Effector memory CD4-positive, alpha-beta T cell (primary cell): ENCODE data around the gene ZBTB20.

ENCODE experiments used
- DNase-seq, 3 donors: peaks; one replicate each; pipeline ENCODE4 v3.0.0-alpha.2; 2020
- H3K27ac ChIP-seq: 2 replicates; pipeline ENCODE4 v1.7.0; 2013; ENCODE audit warnings: mild to moderate bottlenecking, low read length, moderate library complexity; ENCODE audit not compliant: insufficient read depth, poor library complexity, severe bottlenecking
- H3K27me3 ChIP-seq: replicated peaks from 2 replicates; pipeline ENCODE4 v1.7.0; 2013; ENCODE audit warnings: mild to moderate bottlenecking, low read length; ENCODE audit not compliant: insufficient read depth, control insufficient read depth, poor library complexity, severe bottlenecking
- H3K36me3 ChIP-seq: 2 replicates; pipeline ENCODE4 v1.7.0; 2013; ENCODE audit warnings: mild to moderate bottlenecking, low read length, moderate library complexity; ENCODE audit not compliant: control insufficient read depth, insufficient read depth
- H3K4me1 ChIP-seq: 2 replicates; pipeline ENCODE4 v1.7.0; 2013; ENCODE audit warnings: low read length, mild to moderate bottlenecking; ENCODE audit not compliant: control insufficient read depth, insufficient read depth, poor library complexity, severe bottlenecking
- H3K4me3 ChIP-seq: 2 replicates; pipeline ENCODE4 v1.7.0; 2013; ENCODE audit warnings: low read length, low read depth, mild to moderate bottlenecking; ENCODE audit not compliant: insufficient read depth, poor library complexity, severe bottlenecking
- H3K9me3 ChIP-seq: 2 replicates; pipeline ENCODE4 v1.7.0; 2013; ENCODE audit warnings: mild to moderate bottlenecking, low read length, moderate library complexity; ENCODE audit not compliant: control insufficient read depth

Gene ZBTB20

DNA sequence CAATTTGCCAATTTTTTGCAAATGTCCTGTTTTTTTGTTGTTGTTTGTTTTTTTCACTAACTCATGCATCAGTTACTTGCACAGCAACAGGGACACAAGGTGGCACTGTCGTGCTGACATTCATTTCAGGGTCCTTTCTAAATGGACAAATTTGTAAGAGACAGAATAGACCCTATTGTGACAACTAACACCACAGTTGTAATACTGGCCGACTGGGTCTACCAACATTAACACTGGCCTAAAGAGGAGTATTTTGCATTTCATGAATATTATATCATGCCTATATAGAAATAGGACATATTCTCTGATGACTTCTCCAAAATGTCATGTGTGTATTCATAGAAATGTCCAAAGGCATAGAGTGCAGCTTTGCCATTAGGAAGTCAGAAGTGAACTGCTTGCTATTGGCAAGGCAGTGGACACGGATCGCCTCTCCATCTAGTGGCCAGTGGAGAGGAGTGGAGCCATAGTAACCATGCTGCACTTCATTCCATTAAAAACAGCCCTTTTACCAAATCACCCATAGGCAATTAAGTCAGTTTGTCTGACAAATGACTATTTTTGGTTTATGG lies 54.8 kb downstream of the ZBTB20 start:
- Histone ChIP-seq H3K9me3 (no peaks in the 10 kb centered on the region), H3K36me3 (no peaks in the 10 kb centered on the region), H3K4me3 (no peak overlapping the region), H3K4me1 (peaks cover 7% of the 10 kb centered on the region), H3K27ac (no peak overlapping the region), H3K27me3 (no peaks in the 10 kb centered on the region)
- DNase-seq: peak; percentile 18 to 50 (median 29)

DNA sequence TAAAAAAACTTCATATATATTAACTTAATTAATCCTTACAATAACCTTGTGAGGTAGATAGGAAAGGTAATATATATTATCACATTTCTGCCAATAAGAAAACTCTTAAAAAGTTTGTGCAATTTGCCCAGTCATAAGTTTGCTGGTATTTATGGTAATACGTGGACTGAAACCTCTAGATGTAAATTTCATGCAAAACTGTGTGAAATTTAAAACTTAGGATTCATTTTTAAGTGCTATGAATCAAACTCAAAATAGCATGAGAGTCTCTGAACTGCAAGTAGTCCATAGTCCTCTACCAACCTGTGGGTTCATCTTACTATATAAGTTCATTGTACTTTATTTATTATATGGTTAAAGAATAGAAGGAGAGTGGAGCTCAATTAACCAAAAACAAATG lies 56.4 kb downstream of the ZBTB20 start:
- Histone ChIP-seq H3K27me3 (no peaks in the 10 kb centered on the region), H3K9me3 (no peaks in the 10 kb centered on the region), H3K4me3 (no peak overlapping the region), H3K27ac (no peak overlapping the region), H3K4me1 (no peaks in the 10 kb centered on the region), H3K36me3 (no peaks in the 10 kb centered on the region)
- no peak for DNase-seq

DNA sequence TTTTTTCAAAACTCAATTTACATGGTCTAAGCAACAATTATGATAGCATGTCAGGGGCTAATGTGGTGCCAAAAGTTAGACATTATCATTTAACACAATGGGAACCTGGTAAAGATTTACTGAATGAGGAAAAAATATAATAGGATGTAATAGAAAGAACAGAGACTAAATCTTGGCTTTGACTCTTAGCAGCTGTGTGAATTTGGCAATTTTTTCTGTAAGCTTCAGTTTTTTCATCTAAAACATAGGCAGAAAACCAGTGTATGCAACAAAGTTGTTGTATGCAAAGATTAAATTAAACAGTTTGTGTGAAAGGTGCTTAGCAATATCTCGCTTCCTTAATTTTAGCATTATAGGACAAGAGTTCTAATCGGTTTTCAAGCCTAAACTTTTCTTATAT lies 57.6 kb downstream of the ZBTB20 start:
- Histone ChIP-seq H3K27ac (no peak overlapping the region), H3K27me3 (no peaks in the 10 kb centered on the region), H3K9me3 (no peaks in the 10 kb centered on the region), H3K36me3 (no peaks in the 10 kb centered on the region), H3K4me3 (no peak overlapping the region), H3K4me1 (no peaks in the 10 kb centered on the region)
- no peak for DNase-seq

DNA sequence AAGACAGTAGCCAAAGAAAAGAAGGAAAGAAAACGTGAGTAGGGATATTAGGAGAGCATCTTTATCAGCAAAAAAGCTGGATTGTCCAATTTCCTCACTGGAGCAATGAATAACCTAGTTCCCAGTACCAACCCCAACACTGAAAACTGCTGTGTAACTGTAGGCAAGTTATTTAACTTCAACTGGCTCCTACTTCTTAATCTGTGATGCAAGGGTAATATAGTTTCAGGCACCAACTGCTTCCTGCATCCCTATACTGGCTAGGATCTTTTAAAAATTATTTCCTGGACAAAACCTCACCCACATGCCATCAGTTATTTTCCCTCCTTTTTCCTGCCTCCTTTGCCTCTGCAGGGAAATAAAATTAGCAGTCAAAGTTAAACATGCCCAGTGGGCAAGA lies 59.6 kb downstream of the ZBTB20 start:
- H3K36me3 ChIP-seq: no peaks in the 10 kb centered on the region
- no peaks in the 10 kb centered on the region for H3K27me3 ChIP-seq
- H3K9me3 ChIP-seq: no peaks in the 10 kb centered on the region
- no peak for DNase-seq
- H3K4me1 ChIP-seq: no peaks in the 10 kb centered on the region
- no peak overlapping the region for H3K4me3 ChIP-seq
- no peak overlapping the region for H3K27ac ChIP-seq

DNA sequence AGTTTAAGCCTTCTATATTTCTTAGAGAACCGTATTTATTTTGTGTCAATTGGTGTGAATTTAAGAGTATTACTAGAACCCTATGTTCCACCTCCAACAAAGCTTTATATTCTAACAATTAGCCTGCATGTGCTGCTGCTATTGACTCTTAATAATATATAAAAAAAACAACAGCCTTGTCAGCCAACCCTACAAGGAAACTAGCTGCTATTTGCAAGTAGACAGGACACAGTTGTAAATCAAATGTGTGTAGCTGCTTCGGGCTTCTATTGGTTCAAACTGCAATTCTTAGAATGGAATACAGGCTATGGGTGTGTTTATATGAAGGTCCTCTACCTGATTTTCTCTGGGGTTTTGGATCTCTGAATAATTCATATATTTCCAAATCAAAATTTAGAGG lies 60.7 kb downstream of the ZBTB20 start:
- Histone ChIP-seq H3K27ac (no peak overlapping the region), H3K27me3 (no peaks in the 10 kb centered on the region), H3K4me1 (no peaks in the 10 kb centered on the region), H3K36me3 (no peaks in the 10 kb centered on the region), H3K9me3 (no peaks in the 10 kb centered on the region), H3K4me3 (no peak overlapping the region)
- no peak for DNase-seq

DNA sequence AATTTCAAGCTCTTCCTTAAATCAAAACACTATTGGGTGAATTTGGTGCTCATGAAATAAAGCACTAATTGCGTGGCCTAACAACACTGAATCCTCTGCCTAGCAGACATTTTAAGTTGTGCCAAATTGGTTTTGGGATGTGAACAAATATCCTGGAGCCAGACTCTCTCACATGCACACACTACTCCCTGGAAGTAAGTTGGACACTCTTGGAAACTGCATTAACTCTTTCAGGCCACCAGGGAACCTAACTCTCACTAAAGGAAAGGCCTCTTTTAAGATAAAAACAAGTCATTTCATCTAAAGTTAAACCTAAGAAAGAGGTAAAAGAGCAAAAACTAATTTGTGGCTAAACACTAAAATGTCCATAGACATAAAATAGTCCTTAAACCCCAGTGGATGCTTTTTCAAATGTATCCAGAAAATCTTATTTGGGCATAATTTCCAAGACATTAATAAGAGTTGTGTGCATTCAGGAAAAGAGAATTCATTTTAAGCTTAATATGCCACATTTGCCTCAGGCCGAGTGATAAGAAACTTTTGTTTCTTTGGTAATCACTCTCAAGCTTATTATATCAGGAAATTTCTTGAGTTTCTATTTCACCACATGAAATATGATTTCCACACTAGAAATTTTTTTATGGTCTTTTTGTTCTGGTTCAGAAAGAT lies 61.8 kb downstream of the ZBTB20 start:
- Histone ChIP-seq H3K9me3 (no peaks in the 10 kb centered on the region), H3K36me3 (no peaks in the 10 kb centered on the region), H3K27ac (no peak overlapping the region), H3K4me3 (no peak overlapping the region), H3K27me3 (no peaks in the 10 kb centered on the region), H3K4me1 (no peaks in the 10 kb centered on the region)
- DNase-seq: no peak

DNA sequence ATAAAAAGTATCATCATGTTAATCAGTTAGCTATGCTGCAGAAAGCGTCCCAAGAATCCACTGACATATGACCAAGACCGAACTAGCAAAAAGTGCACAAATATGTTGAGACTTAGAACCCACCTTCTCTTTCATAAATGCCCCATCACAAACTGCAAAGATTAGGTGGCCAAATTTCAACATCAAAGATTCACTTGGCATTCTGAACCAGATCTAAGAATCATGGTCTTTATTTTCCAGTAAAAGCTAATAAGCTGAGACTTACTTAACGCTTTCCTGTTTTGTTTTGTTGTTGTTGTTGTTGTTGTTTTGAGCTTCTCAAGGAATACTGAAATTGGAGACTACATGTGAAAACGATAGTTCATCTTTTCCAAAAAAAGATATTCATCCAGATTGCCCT lies 62.4 kb downstream of the ZBTB20 start:
- Histone ChIP-seq H3K27ac (no peak overlapping the region), H3K4me3 (no peak overlapping the region), H3K36me3 (no peaks in the 10 kb centered on the region), H3K27me3 (no peaks in the 10 kb centered on the region), H3K4me1 (no peaks in the 10 kb centered on the region), H3K9me3 (no peaks in the 10 kb centered on the region)
- no peak for DNase-seq

DNA sequence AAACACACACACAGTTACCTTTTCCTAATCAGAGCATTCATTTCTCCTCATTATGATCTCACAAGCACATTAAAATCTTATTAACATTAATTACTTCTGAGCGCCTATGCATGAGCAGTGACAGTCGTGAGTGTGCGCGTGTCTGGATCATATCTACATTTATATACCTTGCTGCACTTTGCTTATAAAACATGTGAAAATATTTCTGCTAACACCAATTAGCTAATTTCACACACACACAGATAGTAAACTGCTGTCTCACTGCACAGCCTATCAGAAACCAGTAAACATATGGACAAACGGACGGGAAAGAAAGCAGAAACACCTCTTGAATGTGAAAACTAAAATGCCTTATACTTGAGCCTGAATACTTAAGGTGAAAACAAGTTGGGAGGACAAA lies 64.8 kb downstream of the ZBTB20 start:
- H3K36me3 ChIP-seq: no peaks in the 10 kb centered on the region
- no peaks in the 10 kb centered on the region for H3K27me3 ChIP-seq
- H3K4me3 ChIP-seq: no peak overlapping the region
- no peak for DNase-seq
- no peaks in the 10 kb centered on the region for H3K4me1 ChIP-seq
- no peak overlapping the region for H3K27ac ChIP-seq
- no peaks in the 10 kb centered on the region for H3K9me3 ChIP-seq

DNA sequence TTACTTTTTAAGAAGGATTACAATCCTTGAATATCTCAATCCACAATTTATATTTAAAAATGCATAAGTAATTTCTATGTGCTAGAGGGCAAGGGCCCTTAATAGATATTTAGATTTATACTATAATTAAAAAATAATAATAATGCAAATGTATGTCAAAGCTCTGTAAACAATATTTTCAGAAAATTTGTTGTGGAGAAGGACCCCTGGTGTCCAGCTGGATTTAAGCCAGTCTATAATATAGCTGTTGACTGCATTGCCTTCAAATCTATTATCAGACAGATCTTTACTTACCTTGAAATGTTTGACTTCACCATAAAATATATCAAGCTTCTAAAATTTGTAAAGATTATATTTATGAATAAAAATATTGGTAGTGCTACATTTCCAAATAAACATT lies 65.6 kb downstream of the ZBTB20 start:
- Histone ChIP-seq H3K27me3 (no peaks in the 10 kb centered on the region), H3K4me1 (no peaks in the 10 kb centered on the region), H3K27ac (no peak overlapping the region), H3K36me3 (peaks cover 6% of the 10 kb centered on the region), H3K9me3 (no peaks in the 10 kb centered on the region), H3K4me3 (no peak overlapping the region)
- no peak for DNase-seq

DNA sequence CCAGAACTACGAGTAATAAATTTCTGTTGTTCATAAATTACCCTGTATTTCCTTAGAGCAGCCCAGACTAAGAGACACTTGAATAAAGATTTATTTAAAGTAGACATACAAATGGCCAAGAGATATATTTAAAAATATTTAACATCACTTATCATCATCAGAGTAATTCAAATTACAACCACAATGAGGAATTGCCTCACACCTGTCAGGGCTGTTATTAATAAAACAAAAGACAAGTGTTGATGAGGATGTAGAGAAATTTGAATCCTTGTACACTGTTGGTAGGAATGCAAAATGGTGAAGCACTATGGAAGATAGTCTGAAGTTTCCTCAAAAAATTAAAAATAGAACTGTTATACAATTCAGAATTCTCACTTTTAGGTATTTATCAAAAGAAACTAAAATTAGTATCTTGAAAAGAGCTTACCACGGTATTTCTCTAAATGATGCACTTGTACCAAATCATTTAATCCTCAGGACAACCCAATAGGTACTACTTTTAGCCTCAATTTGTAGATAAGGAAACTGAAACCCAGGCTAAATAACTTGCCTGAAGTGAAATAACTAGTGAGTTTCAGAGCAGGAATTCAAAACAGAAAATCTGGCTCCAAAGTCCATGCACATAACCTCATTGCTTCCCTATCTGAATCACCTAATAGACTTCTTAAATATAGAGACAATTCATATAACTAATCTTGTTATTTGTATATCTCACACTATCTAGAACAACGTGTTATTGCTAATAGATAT lies 69.4 kb downstream of the ZBTB20 start:
- no peaks in the 10 kb centered on the region for H3K4me1 ChIP-seq
- no peak overlapping the region for H3K27ac ChIP-seq
- peaks cover 8% of the 10 kb centered on the region for H3K36me3 ChIP-seq

More for the DNA sequence above, 69.4 kb downstream of the ZBTB20 start:
- H3K9me3 ChIP-seq: no peaks in the 10 kb centered on the region
- no peak overlapping the region for H3K4me3 ChIP-seq
- H3K27me3 ChIP-seq: no peaks in the 10 kb centered on the region
- no peak for DNase-seq
